T-helper 17 cell (primary cell): ENCODE results near the gene KRTAP1-3. TPM values are rescaled to one million over a fixed set of nuclear protein-coding genes. Genes with fewer than 3 reads are reported as not detected.
"Not testable (repeated sequence)": the region's sequence is repeated elsewhere in the genome, so short reads cannot be mapped to it uniquely, and the experiment has no call there.

Experiments
- ATAC-seq: fragments of 150-1000 bp; cut with Tn5 transposase; 2 replicates; pipeline ENCODE4 v1.10.0; 2021; ENCODE audit warnings: mild to moderate bottlenecking, moderate library complexity
- DNase-seq, 3 donors: peaks; one replicate each; pipeline versions ENCODE4 v3.0.0 to v3.0.0-alpha.2; 2020 to 2021
- H3K9me3 ChIP-seq: one replicate; pipeline ENCODE4 v1.7.0; 2013; ENCODE audit warnings: low read length, mild to moderate bottlenecking; ENCODE audit not compliant: control insufficient read depth, poor library complexity, severe bottlenecking
- H3K27ac Mint-ChIP-seq: one replicate; pipeline ENCODE4 v1.8.0; 2022; ENCODE audit warnings: mild to moderate bottlenecking, moderate library complexity, mixed read lengths
- H3K27me3 Mint-ChIP-seq: one replicate; pipeline ENCODE4 v1.8.0; 2022; ENCODE audit warnings: mixed read lengths
- H3K36me3 Mint-ChIP-seq: one replicate; pipeline ENCODE4 v1.8.0; 2022; ENCODE audit warnings: low read depth, mixed read lengths
- H3K4me1 Mint-ChIP-seq: one replicate; pipeline ENCODE4 v1.8.0; 2022; ENCODE audit warnings: mild to moderate bottlenecking, mixed read lengths
- H3K4me3 Mint-ChIP-seq: one replicate; pipeline ENCODE4 v1.8.0; 2022; ENCODE audit warnings: mild to moderate bottlenecking, moderate library complexity, mixed read lengths
- total RNA-seq, 4 donors: library from RNA in 2 of 4; stranded (reverse) in 2 of 4; gene quantifications; one replicate each; pipeline ENCODE4 v1.2.3 and lab custom pipeline; 2022 to 2026

KRTAP1-3 gene
- total RNA-seq, 2 donors from 2014 or later, result not detected

GRCh38 chr17:41013181-41013580 is 21.5 kb downstream of the KRTAP1-3 start:
- Mint-ChIP-seq H3K27me3 (peaks cover 36% of the 10 kb centered on the region), H3K4me3 (no peak overlapping the region), H3K4me1 (no peaks in the 10 kb centered on the region), H3K36me3 (no peaks in the 10 kb centered on the region), H3K27ac (no peak overlapping the region)
- DNase-seq (no peak), ATAC-seq (no peak)
- H3K9me3 ChIP-seq, result no peaks in the 10 kb centered on the region

- Mint-ChIP-seq H3K4me1 (no peaks in the 10 kb centered on the region), H3K36me3 (no peaks in the 10 kb centered on the region), H3K4me3 (no peak overlapping the region), H3K27me3 (peaks cover 32% of the 10 kb centered on the region), H3K27ac (no peak overlapping the region)
- no peaks in the 10 kb centered on the region for H3K9me3 ChIP-seq
- DNase-seq, result no peak
- ATAC-seq, result no peak
These were observed 22.2 kb downstream of the KRTAP1-3 start for GRCh38 chr17:41012326-41013120.

- H3K4me3 Mint-ChIP-seq, result no peak overlapping the region
- DNase-seq (no peak), ATAC-seq (no peak)
- H3K27ac Mint-ChIP-seq, result no peak overlapping the region
- H3K4me1 Mint-ChIP-seq, result no peaks in the 10 kb centered on the region
- no peaks in the 10 kb centered on the region for H3K36me3 Mint-ChIP-seq
- H3K27me3 Mint-ChIP-seq, result peaks cover 17% of the 10 kb centered on the region
- no peaks in the 10 kb centered on the region for H3K9me3 ChIP-seq
These were observed 24.2 kb downstream of the KRTAP1-3 start for GRCh38 chr17:41010441-41010840.

- H3K4me3 Mint-ChIP-seq, result no peak overlapping the region
- no peak for ATAC-seq
- H3K27me3 Mint-ChIP-seq, result peaks cover 12% of the 10 kb centered on the region
- no peak overlapping the region for H3K27ac Mint-ChIP-seq
- H3K36me3 Mint-ChIP-seq, result no peaks in the 10 kb centered on the region
- no peaks in the 10 kb centered on the region for H3K9me3 ChIP-seq
- no peak for DNase-seq
- H3K4me1 Mint-ChIP-seq, result no peaks in the 10 kb centered on the region
These were observed 24.7 kb downstream of the KRTAP1-3 start for GRCh38 chr17:41009936-41010335.

GRCh38 chr17:41009301-41009760 is 25.3 kb downstream of the KRTAP1-3 start:
- DNase-seq (no peak), ATAC-seq (no peak)
- no peak overlapping the region for H3K4me3 Mint-ChIP-seq
- H3K27me3 Mint-ChIP-seq, result peaks cover 11% of the 10 kb centered on the region
- no peaks in the 10 kb centered on the region for H3K9me3 ChIP-seq
- no peaks in the 10 kb centered on the region for H3K4me1 Mint-ChIP-seq
- H3K27ac Mint-ChIP-seq, result no peak overlapping the region
- H3K36me3 Mint-ChIP-seq, result no peaks in the 10 kb centered on the region

- H3K9me3 ChIP-seq, result no peaks in the 10 kb centered on the region
- no peak for DNase-seq
- H3K4me1 Mint-ChIP-seq, result no peaks in the 10 kb centered on the region
- H3K27ac Mint-ChIP-seq, result peak within 1 kb of the TSS; percentile 61
- peaks cover 16% of the 10 kb centered on the region for H3K27me3 Mint-ChIP-seq
- no peak for ATAC-seq
- H3K4me3 Mint-ChIP-seq, result no peak within 1 kb of the TSS
- H3K36me3 Mint-ChIP-seq, result no peaks in the 10 kb centered on the region
These were observed 25.9 kb downstream of the KRTAP1-3 start, which contains the start of gene KRTAP3-1 for GRCh38 chr17:41008811-41009210. TSS of gene KRTAP3-1 (minus strand) at chr17:41009128. CDS start at chr17:41009074, 54 bp downstream.

GRCh38 chr17:41004397-41004796 is 30.3 kb downstream of the KRTAP1-3 start:
- H3K27me3 Mint-ChIP-seq, result peaks cover 45% of the 10 kb centered on the region
- no peaks in the 10 kb centered on the region for H3K9me3 ChIP-seq

GRCh38 chr17:41003926-41004325 is 30.7 kb downstream of the KRTAP1-3 start:
- H3K4me3 Mint-ChIP-seq, result no peak overlapping the region
- ATAC-seq, result no peak
- H3K36me3 Mint-ChIP-seq, result no peaks in the 10 kb centered on the region
- no peak overlapping the region for H3K27ac Mint-ChIP-seq
- no peak for DNase-seq
- no peaks in the 10 kb centered on the region for H3K9me3 ChIP-seq
- peaks cover 49% of the 10 kb centered on the region for H3K27me3 Mint-ChIP-seq
- H3K4me1 Mint-ChIP-seq, result no peaks in the 10 kb centered on the region

More at GRCh38 chr17:41004397-41004796, 30.3 kb downstream of the KRTAP1-3 start:
- H3K36me3 Mint-ChIP-seq, result no peaks in the 10 kb centered on the region
- H3K4me3 Mint-ChIP-seq, result no peak overlapping the region
- no peak for ATAC-seq
- DNase-seq, result no peak
- H3K27ac Mint-ChIP-seq, result no peak overlapping the region
- H3K4me1 Mint-ChIP-seq, result no peaks in the 10 kb centered on the region

- Mint-ChIP-seq H3K36me3 (peaks cover 3% of the 10 kb centered on the region), H3K27ac (no peak overlapping the region), H3K4me3 (no peak overlapping the region), H3K4me1 (no peaks in the 10 kb centered on the region), H3K27me3 (peaks cover 50% of the 10 kb centered on the region)
- DNase-seq (no peak), ATAC-seq (no peak)
- H3K9me3 ChIP-seq, result no peaks in the 10 kb centered on the region
These were observed 31.9 kb downstream of the KRTAP1-3 start for GRCh38 chr17:41002814-41003213.

- Mint-ChIP-seq H3K36me3 (peaks cover 8% of the 10 kb centered on the region), H3K27ac (no peak overlapping the region), H3K4me1 (no peaks in the 10 kb centered on the region), H3K27me3 (peaks cover 60% of the 10 kb centered on the region), H3K4me3 (no peak overlapping the region)
- H3K9me3 ChIP-seq, result no peaks in the 10 kb centered on the region
- DNase-seq (no peak), ATAC-seq (no peak)
These were observed 32.9 kb downstream of the KRTAP1-3 start for GRCh38 chr17:41001795-41002194.

- not testable (repeated sequence) for H3K27ac Mint-ChIP-seq, H3K9me3 ChIP-seq, DNase-seq, H3K4me1 Mint-ChIP-seq, H3K36me3 Mint-ChIP-seq, ATAC-seq, H3K4me3 Mint-ChIP-seq
- H3K27me3 Mint-ChIP-seq, result peaks cover 70% of the 10 kb centered on the region
These were observed 35.1 kb downstream of the KRTAP1-3 start, which contains the start of gene KRTAP3-2 for GRCh38 chr17:40999563-40999962. TSS of gene KRTAP3-2 (minus strand) at chr17:40999906. CDS start at chr17:40999853, 53 bp downstream.

- Mint-ChIP-seq H3K27me3 (peaks cover 73% of the 10 kb centered on the region), H3K4me3 (no peak overlapping the region), H3K4me1 (no peaks in the 10 kb centered on the region), H3K27ac (no peak overlapping the region), H3K36me3 (peaks cover 8% of the 10 kb centered on the region)
- no peak for DNase-seq
- no peak for ATAC-seq
- H3K9me3 ChIP-seq, result no peaks in the 10 kb centered on the region
These were observed 37.3 kb downstream of the KRTAP1-3 start for GRCh38 chr17:40997361-40997760.

- no peak overlapping the region for H3K4me3 Mint-ChIP-seq
- ATAC-seq (no peak), DNase-seq (no peak)
- H3K4me1 Mint-ChIP-seq, result no peaks in the 10 kb centered on the region
- no peaks in the 10 kb centered on the region for H3K9me3 ChIP-seq
- no peak overlapping the region for H3K27ac Mint-ChIP-seq
- peaks cover 8% of the 10 kb centered on the region for H3K36me3 Mint-ChIP-seq
- peaks cover 74% of the 10 kb centered on the region for H3K27me3 Mint-ChIP-seq
These were observed 37.8 kb downstream of the KRTAP1-3 start for GRCh38 chr17:40996829-40997228.

- no peak for DNase-seq
- no peak overlapping the region for H3K27ac Mint-ChIP-seq
- H3K4me3 Mint-ChIP-seq, result no peak overlapping the region
- H3K36me3 Mint-ChIP-seq, result peaks cover 8% of the 10 kb centered on the region
- no peaks in the 10 kb centered on the region for H3K4me1 Mint-ChIP-seq
- H3K27me3 Mint-ChIP-seq, result peaks cover 76% of the 10 kb centered on the region
- no peaks in the 10 kb centered on the region for H3K9me3 ChIP-seq
- ATAC-seq, result no peak
These were observed 39.6 kb downstream of the KRTAP1-3 start for GRCh38 chr17:40995116-40995515.
